Suppressor macrophage (primary cell): Measurements from ENCODE around the gene CD6.

ENCODE experiments used
- DNase-seq, 4 experiments: peaks; one replicate each; pipeline ENCODE4 v3.0.0-alpha.2; 2020 to 2022

CD6 gene

DNA sequence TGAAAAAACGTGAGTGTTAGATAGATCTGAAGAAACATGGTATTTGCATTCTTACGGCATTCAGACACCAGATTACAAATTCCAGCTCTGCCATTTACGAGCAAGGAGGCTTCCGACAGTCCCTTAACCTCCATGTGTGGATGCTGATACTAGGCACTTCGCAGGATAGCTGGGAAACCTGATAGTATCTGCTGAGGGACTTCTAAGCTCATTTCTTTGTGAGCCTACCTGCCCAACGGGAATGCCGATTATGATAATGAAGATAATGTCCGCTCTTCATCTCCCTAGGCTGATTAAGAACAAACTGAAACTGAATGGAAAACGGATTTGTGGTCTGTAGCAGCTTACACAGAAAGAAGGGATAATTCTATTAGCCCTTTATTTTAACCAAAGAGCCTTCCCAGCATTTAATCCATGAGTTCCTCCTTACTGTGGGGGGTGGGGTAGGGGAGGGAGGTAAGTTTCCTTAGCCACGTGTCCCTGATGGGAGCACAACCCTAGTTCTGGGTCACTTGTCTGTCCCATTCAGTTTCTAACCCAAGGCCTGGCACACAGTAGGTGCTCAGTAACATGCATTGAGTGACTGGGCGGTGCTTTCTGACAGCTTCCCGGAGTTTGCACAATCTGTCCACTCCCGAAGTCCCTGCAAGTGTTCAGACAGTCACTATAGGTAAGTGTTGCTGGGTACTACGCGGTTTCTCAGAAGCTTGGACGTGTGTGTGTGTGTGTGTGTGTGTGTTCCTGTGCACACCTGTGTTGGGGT is 39.2 kb downstream of the CD6 start:
- no peak for DNase-seq

DNA sequence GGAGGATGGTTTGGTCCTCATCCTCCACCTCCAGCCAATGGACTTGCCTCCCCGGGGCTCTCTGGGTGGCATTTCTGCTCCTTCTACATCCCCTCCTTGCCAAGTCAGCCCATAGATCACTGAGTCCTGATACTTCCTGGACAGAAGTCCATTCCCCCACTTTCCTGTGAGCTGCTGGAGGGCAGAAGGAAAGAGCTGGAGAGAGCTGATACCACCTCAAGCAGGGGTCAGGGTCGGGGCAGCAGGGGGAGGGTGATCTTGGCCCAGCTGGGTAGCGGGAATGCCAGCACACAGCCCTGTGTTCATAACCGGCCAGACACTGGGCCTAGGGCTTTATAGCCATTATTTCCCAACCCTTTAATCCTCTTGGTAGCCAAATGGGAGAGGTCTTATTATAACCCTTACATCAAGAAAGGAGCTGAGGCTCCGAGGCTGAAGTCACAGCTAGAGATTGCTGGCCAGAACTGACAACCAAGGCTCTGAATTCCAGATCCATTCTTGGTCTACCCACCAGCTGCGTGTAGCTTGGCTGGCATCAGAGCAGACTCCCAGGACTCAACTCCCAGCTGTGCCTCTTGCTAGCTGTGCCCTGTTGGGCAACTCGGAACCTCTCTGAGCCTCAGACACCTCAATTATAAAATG is 39.9 kb downstream of the CD6 start:
- no peak for DNase-seq

DNA sequence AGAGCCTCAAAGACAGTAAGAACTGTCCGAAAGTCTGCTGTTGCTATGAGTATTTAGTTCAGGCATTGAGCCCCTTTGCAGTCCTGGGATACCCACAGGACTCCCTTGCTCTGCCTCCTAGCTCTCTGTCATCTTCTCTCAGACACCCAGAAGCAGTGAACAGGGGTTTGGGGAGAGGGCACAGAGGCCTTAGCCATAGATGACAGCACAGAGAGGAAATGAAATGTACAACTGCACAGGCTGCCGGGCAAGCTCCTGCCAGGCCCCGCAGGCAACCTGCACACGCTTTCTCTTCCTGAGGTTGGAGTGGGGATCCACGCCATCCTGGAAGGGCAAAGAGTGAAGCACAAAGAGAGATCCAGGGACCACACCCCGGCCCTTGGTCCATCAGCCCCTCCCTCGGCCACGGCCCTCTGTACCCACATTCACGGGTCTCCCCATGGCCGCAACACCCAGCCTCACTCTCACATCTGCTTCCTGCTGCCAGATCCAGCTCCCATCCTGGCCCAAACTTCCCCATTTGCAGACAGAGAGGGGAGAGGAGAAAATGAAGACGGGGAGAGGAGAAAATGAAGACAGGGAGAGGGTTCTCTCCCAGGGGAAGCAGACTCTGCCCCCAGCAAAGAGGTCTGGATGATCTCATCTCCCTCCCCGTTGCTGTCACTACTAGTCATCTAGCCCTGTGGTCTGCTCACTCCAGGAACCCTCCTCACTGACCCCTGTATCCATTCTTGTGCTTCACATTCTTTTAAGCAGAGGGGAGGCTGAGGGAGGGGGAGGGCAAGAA is 40.7 kb downstream of the CD6 start:
- DNase-seq: peak; percentile 64 to 78 (median 71)

DNA sequence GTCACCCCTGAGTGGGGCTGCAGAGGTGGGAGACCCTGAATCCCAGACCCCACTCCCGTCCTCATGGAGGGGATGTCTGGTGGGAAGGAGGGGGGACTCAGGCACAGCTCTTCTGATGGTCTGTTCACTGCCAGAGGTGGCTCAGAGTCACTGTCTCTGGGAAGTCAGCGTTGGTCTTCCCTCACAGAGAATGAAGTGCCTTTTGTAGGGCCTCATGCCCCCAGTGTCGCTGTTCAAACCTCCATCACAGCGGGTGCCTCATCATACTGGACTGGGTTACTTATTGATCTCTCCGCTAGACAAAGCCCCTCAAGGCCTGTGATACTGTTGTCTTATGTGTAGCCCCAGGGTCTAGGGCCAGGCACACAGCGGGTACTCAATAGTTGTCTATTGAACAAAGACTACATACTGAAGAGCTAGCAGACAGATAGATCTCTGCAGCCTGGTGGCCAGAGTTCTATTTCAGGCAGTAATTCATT is 41.3 kb downstream of the CD6 start:
- DNase-seq: no peak

DNA sequence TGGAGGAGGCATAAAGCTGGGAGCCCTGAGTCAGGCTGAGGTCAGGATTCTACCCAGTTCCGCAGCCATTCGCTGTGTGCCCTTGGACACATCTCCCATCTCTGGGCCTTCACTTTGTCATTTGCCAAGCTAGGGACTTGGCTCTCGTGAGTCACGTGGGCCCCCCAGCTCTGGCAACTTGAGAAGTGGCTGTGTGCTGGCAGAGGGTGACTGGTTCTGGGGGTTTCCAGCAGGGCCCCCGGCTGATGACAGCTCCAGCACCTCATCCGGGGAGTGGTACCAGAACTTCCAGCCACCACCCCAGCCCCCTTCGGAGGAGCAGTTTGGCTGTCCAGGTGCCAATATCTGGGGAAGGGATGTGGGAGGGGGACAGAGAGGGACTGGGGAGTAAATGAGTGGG is 46.6 kb downstream of the CD6 start:
- DNase-seq: no peak

DNA sequence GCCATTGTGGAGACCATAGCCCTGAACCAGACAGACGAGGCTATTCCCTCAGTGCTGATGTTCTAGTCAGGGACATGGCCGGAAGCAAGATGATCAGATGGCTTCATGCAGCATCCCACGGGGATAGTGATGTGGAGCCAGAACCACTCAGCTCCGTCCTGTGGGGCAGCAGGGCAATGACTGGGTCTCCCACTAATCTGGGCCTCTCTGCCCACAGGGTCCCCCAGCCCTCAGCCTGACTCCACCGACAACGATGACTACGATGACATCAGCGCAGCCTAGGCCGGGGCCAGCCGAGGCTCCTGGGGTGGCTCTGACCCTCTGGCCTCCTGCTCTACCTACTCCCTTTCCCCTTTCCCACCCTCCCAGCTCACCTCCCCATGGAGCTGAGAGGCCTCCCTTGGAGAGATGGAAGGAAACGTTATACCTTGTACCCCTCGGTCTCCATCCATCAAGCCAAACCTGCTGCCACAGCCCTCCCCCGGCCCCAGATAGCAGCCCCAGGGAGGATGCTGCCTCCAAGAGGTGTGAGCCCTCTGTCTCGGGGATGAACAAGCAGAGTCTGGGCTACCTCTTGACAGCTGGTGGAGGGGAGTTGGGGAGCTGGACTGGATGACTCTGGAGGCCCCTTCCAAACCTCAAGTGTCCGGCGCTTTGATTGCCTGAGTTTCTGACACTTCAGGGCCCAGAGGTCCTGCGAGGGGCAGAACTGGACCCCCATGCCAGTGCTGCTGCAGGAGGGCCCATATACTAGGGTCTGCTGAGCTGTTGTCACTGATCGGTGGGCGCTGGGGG is 47.8 kb downstream of the CD6 start:
- DNase-seq: no peak

DNA sequence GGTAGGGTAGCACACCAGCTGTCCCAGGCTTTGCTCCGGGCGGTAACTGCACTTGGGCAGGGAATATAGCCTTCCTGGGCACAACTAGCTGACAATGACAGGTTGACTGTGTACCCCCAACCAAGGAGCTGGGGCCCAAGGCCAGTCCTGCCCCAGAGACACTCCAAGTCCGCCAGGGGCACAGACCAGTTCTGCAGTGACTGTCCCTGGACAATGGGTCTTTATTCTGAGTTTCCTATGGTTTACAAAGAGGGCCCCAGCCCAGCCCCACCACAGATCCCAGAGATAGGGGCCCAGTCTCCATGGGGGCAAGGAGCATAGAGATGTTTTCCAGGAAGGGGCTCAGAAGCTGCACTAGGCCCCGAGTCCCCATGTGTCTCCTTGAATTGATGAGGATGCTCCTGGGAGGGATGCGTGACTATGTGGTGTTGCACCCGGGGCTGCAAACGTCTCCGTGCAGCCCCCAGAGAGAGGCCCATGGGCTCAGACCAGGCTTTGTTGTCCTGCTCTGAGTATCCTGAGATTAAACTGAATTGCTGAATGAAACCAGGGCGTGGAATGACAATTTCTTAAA is 48.4 kb downstream of the CD6 start:
- DNase-seq: no peak

DNA sequence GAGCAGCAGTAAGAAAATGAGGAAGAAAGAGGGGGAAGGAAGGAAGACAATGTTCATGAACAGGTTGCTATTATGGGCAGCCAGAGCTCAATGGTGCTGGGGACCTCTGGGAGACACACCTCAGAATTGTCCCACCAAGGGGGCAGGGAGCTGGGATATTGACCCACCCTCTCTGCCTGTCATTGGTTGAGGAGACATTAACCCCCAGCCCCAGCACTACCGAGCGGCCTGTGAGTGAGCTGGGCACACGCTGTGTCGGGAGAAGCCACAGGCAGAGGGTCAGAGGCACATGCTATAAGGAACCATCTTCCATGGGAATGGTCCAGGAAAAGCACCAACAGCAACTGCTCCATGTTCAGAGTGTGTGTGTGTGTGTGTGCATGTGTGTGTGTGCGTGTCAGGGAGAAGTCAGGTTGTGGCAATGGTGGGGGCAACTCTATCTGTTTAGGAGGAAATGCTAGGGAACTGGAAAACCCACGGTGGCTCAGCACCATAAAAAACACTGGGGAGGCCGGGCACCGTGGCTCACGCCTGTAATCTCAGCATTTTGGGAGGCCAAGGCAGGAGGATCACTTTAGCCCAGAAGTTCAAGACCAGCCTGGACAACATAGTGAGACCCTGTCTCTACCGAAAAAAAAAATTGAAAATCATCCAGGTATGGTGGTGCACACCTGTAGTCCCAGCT is 49.2 kb downstream of the CD6 start:
- no peak for DNase-seq

DNA sequence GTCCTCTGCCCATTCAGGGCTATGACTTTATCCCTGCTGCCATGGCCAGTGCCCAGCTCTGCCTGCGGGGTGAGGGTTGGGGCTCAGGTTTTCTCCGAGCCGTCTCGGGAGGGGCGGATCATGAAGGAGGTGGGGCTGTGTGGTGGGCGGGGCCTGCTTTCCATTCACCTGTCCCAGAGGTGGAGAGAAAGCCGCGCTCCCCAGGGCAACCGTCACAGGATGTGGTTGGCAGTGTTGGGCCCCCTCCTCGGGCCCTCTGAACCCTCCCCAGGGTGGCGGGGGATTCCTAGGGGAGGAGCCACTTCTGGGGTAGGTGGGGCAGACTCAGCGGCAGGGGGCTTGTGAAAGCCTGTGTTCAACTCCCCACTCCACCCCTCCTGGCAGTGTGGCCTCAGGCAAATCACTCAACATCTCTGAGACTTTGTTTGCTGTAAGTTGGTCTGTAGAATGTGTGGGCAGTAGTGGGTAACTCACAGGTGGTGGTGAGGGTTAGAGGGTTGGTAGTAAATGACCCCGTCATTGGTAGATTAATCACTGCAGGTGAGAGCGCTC is 50.3 kb downstream of the CD6 start:
- no peak for DNase-seq

DNA sequence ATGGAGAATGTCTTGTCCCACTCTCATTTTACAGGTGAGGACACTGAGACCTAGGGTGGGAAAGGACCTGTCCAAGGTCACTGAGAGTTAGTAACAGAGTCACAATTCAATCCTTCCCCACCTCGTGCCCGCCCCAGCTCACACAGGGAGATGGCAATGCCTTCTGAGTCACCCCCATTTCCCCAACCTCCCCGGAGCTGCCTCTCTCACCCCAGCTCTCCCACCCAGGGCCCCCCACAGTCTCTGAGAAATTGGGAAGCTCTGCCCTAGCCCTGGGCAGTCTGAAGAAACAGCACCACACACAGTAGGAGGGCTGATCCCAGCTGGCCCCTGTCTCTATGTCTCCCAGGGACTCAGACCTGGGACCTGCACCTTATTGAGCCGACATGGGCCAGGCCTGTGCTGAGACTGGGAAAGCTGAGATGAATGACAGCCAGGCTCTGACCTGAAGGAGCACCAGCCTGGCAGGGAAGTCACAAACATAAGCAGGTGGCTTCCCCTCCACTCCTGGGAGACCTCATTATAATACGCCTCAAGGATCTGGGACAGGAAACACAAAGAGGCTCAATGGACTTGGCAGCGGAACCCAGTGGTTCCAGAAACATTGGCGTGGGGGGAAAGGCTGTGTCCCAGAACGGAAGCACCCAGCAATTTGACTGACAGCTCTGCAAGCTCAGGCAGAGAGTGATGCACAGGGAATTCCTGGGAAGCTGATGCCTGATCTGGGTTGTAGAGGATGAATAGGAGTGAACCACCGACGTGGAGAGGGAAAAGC is 51.0 kb downstream of the CD6 start:
- peak in 3 of 4 experiments; percentile 40 to 53 (median 43) for DNase-seq

DNA sequence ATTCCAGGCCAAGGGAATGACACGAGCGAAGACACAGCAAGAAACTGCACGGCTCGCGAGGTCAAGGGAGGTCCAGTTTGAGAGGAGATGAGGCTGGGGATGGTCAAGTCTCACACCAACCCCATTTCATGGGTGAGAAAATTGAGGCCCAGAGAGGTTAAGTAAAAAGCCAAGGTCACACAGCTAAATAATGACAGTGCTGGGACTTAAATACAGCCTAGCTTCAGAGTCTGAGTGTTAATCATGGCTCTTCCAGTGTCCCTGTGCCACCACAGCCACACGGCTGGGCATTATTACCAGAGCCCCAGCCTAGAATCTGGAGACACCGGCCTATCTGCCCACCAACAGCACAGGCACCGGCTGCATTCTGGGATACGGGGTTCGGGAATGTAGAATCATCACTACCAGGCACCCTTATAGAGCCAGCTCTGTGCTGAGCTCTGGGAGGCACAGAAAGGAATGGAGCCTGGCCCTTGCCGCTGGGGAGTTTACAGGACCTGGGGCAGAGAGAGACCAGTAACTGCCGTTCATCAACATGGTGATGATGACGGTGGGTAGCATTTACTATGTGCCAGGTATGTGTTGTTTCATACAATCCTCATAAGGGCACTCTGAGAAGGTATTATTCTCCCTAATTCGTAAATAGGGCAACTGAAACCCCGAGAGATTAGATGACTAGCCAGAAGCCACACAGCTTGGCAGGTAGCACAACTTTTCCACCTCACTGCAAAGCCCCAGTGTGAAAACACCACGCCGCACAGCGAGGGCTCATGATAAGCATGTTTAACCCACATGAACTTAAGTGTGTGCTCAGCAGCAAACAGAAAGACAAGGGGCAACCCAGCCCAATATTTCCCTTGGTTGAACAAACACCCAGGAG is 51.8 kb downstream of the CD6 start:
- DNase-seq: no peak

DNA sequence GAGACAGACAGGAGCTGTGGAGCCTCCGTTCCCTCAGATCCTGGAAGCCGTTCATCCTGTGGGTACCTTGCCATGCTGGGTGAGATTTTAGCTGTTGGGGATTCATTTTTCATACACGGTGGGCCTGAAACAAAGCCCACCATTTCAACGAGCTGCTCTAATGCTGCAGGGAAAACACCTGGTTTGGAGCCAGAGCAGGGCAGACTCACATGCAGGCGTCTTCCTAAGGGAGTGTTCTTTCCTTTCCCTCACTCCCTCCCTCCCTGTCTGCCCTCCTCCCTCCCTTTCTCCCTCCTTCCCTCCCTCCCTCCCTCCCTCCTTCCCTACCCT is 52.5 kb downstream of the CD6 start:
- DNase-seq: no peak

DNA sequence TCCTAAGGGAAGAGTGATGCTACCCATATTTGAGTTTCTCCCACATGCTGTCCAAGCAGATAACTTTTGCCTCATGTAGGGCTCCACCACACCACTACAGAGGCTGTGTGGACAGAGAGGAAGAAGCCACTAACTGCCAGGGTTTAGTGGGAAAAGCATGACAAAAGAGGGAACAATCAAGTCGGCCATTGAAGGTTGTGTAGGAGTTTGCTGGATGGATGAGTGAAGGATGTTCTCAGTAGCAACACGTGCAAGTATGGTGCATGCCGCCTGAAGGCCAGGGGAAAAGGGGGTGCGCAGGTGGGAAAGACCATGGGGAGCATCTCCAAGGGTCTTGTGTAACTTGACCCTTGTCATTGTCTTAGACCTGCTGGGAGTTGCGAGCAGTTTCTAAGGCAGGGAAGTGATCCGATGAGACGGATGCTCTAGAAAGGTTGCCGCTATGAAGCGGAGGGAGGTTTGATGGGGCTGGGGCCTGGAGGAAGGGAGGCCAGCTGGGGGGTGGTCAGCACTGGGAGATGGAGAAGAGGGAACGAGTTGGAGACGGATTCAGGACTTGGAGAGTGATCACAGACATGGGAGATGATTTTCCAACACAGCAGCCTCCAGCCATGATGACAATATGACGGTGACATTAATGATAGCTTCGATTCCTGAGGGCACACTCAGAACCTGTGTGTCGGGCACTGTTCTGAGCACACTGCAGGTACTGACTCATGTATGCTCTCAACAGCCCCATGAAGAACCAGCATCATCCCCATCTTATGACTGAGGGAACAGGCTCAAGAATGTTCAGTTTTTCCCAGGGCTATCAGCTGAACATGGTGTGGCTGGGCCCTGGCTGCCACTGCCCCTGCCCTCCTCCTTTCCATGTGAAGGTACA is 53.7 kb downstream of the CD6 start:
- peak in 1 of 4 experiments; percentile 22 for DNase-seq

DNA sequence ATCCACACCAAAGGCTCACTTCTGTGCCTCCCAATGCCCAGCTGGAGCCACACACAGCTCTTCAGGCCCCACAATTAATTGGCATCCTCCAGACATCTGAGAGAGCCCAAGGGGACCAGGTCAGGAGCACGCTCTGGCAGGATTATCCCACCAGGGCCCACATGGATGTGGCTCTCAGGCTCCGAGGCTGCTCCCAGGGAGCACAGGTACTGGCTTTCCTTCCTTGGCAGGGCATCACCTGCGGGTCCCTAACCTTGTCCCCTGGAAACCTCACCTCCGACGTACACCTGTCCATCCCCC is 54.3 kb downstream of the CD6 start:
- no peak for DNase-seq

DNA sequence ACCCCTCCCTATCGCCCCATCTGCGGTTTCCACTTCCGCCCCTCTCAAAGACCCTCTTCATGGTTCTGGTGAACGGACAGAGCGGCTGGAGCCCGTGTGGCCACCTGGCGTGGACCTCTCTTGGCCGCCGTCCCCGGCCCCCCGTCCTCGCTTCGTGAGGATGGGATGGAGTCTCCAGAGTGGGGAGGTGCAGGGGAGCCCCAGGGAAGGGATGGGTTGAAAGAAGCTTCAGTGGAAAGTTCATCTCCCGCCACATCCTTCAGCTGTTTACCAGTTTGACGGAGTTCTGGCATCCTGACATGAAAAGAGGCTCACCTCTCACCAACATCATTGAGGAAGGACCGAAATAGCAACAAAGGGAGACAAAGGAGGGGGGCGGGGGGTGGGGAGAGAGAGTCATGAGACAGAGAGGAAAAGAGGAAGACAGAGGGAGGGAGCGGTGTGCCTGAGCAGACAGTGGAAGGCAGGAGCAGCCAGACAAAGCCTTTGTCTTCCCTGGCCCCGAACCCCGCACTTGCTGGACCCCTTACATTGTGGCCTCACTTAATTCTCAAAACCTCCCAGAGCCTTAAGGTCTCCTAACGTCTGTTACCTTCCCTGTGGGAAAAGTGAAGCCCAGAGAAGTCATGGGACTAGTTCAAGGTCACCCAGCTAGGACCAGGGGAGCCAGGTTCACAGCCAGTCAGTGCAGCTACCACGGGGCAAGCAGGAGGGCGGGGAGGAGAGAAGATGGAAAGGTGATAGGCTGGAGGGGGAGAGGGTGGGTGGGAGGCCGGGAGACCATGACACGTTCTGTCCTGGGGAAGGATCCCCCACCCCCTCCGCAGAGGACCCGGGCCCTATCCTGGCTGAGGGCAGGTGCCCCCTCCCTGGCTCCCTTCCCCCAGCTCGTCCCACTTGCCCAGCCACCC is 54.9 kb downstream of the CD6 start:
- DNase-seq: peak; percentile 63 to 83 (median 78)

DNA sequence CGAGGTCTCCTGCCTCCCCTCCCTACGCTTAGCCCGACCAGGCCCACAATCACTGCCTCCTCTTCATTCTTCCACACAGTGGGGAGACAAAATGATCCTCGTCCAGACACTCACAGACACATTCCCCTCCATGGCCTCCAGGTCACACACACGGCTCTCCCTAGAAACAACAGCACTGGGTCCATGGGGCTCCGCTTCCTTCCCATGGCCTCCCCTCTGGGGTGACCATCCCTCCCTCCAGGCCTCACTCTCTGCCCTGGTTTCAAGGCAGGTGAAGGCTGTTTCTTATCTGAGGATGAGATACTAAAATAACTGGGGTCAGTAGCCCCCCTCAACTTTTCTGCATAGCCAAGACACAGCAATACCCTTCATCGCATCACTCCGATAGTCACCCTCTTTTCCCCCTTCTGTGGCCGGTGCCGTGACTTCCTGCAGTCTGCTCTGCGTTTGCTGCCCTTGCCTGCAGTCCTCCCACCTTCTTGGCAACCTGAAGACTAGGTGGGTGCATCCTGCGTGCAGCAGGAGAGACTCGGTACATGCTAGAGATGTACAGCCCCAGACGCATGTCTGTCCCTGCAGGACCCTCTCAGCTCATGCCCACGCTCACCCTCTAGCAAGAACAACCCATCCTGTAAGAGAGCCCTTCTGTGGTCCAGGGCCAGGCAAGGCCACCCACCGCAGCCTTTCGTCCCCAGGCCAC is 55.8 kb downstream of the CD6 start:
- no peak for DNase-seq

DNA sequence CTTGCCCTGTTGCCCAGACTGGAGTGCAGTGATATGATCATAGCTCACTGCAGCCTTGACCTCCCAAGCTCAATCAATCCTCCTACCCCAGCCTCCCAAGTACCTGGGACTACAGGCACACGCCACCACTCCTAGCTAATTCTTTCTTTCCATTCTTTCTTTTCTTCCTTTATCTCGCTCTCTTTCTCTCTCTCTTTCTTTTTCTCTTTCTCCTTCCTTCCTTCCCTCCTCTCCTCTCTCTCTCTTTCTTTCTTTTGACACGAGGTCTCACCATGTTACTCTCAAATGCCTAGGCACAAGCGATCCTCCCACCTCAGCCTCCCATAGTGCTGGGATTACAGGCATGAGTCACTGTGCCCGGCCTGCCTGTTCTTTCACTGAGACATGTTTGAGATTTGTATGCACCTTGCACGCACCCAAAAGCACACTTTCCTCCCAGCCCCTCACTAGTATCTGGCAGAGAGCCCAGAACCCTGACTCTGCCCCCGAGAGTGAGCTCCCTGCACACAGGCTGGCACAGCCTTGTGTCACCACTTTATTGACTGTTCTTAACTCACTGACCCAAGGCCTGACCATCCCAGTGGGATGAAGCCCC is 56.8 kb downstream of the CD6 start:
- peak; percentile 54 to 74 (median 65) for DNase-seq
